GM23338 (cell line): ENCODE data around the gene NRAS. TPM values are rescaled to one million over a fixed set of nuclear protein-coding genes. Genes with fewer than 3 reads are reported as not detected.

Experiments used
- ATAC-seq: fragments of 200-7000 bp; cut with Tn5 transposase; 3 replicates; pipeline ENCODE4 v1.9.1; 2020
- DNase-seq: peaks from one replicate; pipeline ENCODE4 v3.0.0-alpha.2; 2015; ENCODE audit warnings: low spot score
- H2AFZ ChIP-seq: fragments of 200-600 bp; sonication (generic); 2 replicates; pipeline ENCODE4 v1.8.0; 2016; ENCODE audit warnings: antibody characterized with exemption, mild to moderate bottlenecking, moderate library complexity
- H3F3A ChIP-seq: fragments of 200-600 bp; sonication (generic); replicated peaks from 2 replicates; pipeline ENCODE4 v1.8.0; 2017; ENCODE audit warnings: antibody characterized with exemption, mixed run types, low read depth
- H3K27ac ChIP-seq: fragments of 200-600 bp; sonication (generic); 2 replicates; pipeline ENCODE4 v1.6.1; 2016; ENCODE audit warnings: low read depth
- H3K27me3 ChIP-seq: fragments of 200-600 bp; sonication (generic); 2 replicates; pipeline ENCODE4 v1.8.0; 2016; ENCODE audit warnings: mild to moderate bottlenecking, mixed run types, moderate library complexity; ENCODE audit not compliant: insufficient read depth
- H3K36me3 ChIP-seq: fragments of 200-600 bp; sonication (generic); 2 replicates; pipeline ENCODE4 v1.8.0; 2016; ENCODE audit warnings: mild to moderate bottlenecking; ENCODE audit not compliant: insufficient read depth
- H3K4me1 ChIP-seq: fragments of 200-600 bp; sonication (generic); 2 replicates; pipeline ENCODE4 v1.8.0; 2016; ENCODE audit warnings: mild to moderate bottlenecking, moderate library complexity; ENCODE audit not compliant: insufficient read depth
- H3K4me2 ChIP-seq: fragments of 200-600 bp; sonication (generic); 2 replicates; pipeline ENCODE4 v1.7.1; 2017; ENCODE audit warnings: mixed run types
- H3K4me3 ChIP-seq: fragments of 200-600 bp; sonication (generic); 2 replicates; pipeline ENCODE4 v1.6.1; 2016; ENCODE audit warnings: mixed run types
- H3K79me2 ChIP-seq: fragments of 200-600 bp; sonication (generic); replicated peaks from 2 replicates; pipeline ENCODE4 v1.8.0; 2017; ENCODE audit warnings: mild to moderate bottlenecking; ENCODE audit not compliant: insufficient read depth
- H3K9me2 ChIP-seq: fragments of 200-600 bp; sonication (generic); 2 replicates; pipeline ENCODE4 v1.8.0; 2017; ENCODE audit not compliant: insufficient read depth
- H4K20me1 ChIP-seq: fragments of 200-600 bp; sonication (generic); replicated peaks from 2 replicates; pipeline ENCODE4 v1.8.0; 2017; ENCODE audit warnings: mild to moderate bottlenecking; ENCODE audit not compliant: insufficient read depth
- H3K27ac Mint-ChIP-seq: 2 replicates; pipeline ENCODE4 v1.8.0; 2020; ENCODE audit warnings: inconsistent platforms, mild to moderate bottlenecking, moderate library complexity, mixed read lengths
- H3K27me3 Mint-ChIP-seq: 3 replicates; pipeline ENCODE4 v1.8.0; 2022; ENCODE audit warnings: low read depth, mild to moderate bottlenecking, moderate library complexity, mixed read lengths, inconsistent platforms; ENCODE audit not compliant: insufficient read depth, poor library complexity
- H3K36me3 Mint-ChIP-seq: 3 replicates; pipeline ENCODE4 v1.8.0; 2021; ENCODE audit warnings: low read depth, mild to moderate bottlenecking, inconsistent platforms, moderate library complexity, mixed read lengths
- H3K4me1 Mint-ChIP-seq: 3 replicates; pipeline ENCODE4 v1.8.0; 2020; ENCODE audit warnings: mild to moderate bottlenecking, inconsistent platforms, mixed read lengths
- H3K4me3 Mint-ChIP-seq: 3 replicates; pipeline ENCODE4 v1.8.0; 2021; ENCODE audit warnings: moderate library complexity, mild to moderate bottlenecking, inconsistent platforms, mixed read lengths
- H3K9me3 Mint-ChIP-seq: 3 replicates; pipeline ENCODE4 v1.8.0; 2020; ENCODE audit warnings: moderate library complexity, mild to moderate bottlenecking, inconsistent platforms, mixed read lengths
- EZH2 ChIP-seq: fragments of 200-600 bp; sonication (generic); IDR thresholded peaks from one replicate; pipeline ENCODE4 v1.8.0; 2017; ENCODE audit warnings: antibody characterized with exemption, mild to moderate bottlenecking, low read depth; ENCODE audit not compliant: unreplicated experiment
- EZH2phosphoT487 ChIP-seq: fragments of 200-600 bp; sonication (generic); IDR thresholded peaks from one replicate; pipeline ENCODE4 v1.8.1; 2018; ENCODE audit warnings: antibody characterized with exemption; ENCODE audit not compliant: unreplicated experiment
- JUNB ChIP-seq: IDR thresholded peaks from one replicate; pipeline ENCODE4 v1.6.1; 2016; ENCODE audit warnings: antibody characterized with exemption; ENCODE audit not compliant: unreplicated experiment
- POLR2AphosphoS5 ChIP-seq: IDR thresholded peaks from 2 replicates; pipeline ENCODE4 v1.6.1; 2016; ENCODE audit warnings: antibody characterized with exemption, low read depth
- STAT1 ChIP-seq: IDR thresholded peaks from one replicate; pipeline ENCODE4 v1.6.1; 2016; ENCODE audit warnings: antibody characterized with exemption; ENCODE audit not compliant: unreplicated experiment
- ZNF114 ChIP-seq: fragments of 250-450 bp; sonication (Bioruptor Pico); IDR thresholded peaks from 2 replicates; pipeline ENCODE4 v1.5.0; 2020; ENCODE audit warnings: mild to moderate bottlenecking, moderate library complexity
- polyA plus RNA-seq: library from polyadenylated mRNA; unstranded; fragments of >200 nt; fragmentation: Nextera tagmentation; extraction: Ambion mirVana; gene quantifications from 2 replicates; pipeline ENCODE4 v1.2.1, GENCODE V29; 2016
- total RNA-seq: library from RNA; depleted of rRNA; stranded (reverse); fragments of >200 nt; shearing (Covaris generic); gene quantifications from 2 replicates; pipeline ENCODE4 v1.2.3, GENCODE V29; 2014
- TF ChIP-seq, protein P1 (sequence below): IDR thresholded peaks from 2 replicates; pipeline ENCODE4 v1.6.1; 2016; ENCODE audit warnings: antibody characterized with exemption
- TF ChIP-seq, protein P2 (sequence below): fragments of 250-450 bp; sonication (Bioruptor Pico); IDR thresholded peaks from 2 replicates; pipeline ENCODE4 v1.5.0; 2020; ENCODE audit warnings: mild to moderate bottlenecking, moderate library complexity

Gene NRAS
- total and polyA plus RNA-seq, 2 experiments from 2014 or later = 22.3 to 83.2 TPM

DNA sequence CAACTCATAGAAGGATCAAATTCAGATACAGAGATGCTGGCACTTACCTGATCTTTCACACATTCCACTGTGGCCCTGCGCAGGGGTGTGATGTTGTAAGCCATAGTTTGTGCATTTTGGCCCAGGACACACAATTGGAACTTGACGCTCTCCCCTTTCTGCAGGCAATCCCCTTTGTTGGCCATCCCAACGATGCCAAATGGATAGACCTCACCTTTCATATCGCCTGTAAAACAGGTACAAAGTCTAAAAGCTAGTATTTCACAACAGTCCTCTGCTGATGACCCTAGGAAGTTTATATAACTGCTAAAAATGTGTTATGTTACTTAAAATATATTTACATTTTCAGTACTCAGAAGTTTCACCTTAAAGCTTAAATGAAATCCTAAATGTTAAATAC is 3.9 kb upstream of the NRAS start:
- Histone ChIP-seq H3K9me2 (no peaks in the 10 kb centered on the region), H4K20me1 (peaks cover 7% of the 10 kb centered on the region; the same call in 1 of the 2 replicates), H3K36me3 (peaks cover 74% of the 10 kb centered on the region), H3K27me3 (no peaks in the 10 kb centered on the region), H3K79me2 (peaks cover 10% of the 10 kb centered on the region), H3K27ac (no peak overlapping the region), H3F3A (peaks cover 11% of the 10 kb centered on the region; the same call in 1 of the 2 replicates), H3K4me3 (no peak overlapping the region), H3K4me1 (peaks cover 9% of the 10 kb centered on the region), H3K4me2 (no peak overlapping the region), H2AFZ (no peak overlapping the region)
- no peak overlapping the region for H3K27ac Mint-ChIP-seq
- H3K4me3 Mint-ChIP-seq = no peak overlapping the region
- no peak for ATAC-seq
- TF ChIP-seq, protein P1, sequence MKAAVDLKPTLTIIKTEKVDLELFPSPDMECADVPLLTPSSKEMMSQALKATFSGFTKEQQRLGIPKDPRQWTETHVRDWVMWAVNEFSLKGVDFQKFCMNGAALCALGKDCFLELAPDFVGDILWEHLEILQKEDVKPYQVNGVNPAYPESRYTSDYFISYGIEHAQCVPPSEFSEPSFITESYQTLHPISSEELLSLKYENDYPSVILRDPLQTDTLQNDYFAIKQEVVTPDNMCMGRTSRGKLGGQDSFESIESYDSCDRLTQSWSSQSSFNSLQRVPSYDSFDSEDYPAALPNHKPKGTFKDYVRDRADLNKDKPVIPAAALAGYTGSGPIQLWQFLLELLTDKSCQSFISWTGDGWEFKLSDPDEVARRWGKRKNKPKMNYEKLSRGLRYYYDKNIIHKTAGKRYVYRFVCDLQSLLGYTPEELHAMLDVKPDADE = no peak
- TF ChIP-seq JUNB = no peak
- TF ChIP-seq POLR2AphosphoS5 = no peak
- TF ChIP-seq EZH2phosphoT487 = no peak
- no peak for TF ChIP-seq STAT1
- no peak for TF ChIP-seq ZNF114 (CRISPR knock-in tag)
- TF ChIP-seq, protein P2, sequence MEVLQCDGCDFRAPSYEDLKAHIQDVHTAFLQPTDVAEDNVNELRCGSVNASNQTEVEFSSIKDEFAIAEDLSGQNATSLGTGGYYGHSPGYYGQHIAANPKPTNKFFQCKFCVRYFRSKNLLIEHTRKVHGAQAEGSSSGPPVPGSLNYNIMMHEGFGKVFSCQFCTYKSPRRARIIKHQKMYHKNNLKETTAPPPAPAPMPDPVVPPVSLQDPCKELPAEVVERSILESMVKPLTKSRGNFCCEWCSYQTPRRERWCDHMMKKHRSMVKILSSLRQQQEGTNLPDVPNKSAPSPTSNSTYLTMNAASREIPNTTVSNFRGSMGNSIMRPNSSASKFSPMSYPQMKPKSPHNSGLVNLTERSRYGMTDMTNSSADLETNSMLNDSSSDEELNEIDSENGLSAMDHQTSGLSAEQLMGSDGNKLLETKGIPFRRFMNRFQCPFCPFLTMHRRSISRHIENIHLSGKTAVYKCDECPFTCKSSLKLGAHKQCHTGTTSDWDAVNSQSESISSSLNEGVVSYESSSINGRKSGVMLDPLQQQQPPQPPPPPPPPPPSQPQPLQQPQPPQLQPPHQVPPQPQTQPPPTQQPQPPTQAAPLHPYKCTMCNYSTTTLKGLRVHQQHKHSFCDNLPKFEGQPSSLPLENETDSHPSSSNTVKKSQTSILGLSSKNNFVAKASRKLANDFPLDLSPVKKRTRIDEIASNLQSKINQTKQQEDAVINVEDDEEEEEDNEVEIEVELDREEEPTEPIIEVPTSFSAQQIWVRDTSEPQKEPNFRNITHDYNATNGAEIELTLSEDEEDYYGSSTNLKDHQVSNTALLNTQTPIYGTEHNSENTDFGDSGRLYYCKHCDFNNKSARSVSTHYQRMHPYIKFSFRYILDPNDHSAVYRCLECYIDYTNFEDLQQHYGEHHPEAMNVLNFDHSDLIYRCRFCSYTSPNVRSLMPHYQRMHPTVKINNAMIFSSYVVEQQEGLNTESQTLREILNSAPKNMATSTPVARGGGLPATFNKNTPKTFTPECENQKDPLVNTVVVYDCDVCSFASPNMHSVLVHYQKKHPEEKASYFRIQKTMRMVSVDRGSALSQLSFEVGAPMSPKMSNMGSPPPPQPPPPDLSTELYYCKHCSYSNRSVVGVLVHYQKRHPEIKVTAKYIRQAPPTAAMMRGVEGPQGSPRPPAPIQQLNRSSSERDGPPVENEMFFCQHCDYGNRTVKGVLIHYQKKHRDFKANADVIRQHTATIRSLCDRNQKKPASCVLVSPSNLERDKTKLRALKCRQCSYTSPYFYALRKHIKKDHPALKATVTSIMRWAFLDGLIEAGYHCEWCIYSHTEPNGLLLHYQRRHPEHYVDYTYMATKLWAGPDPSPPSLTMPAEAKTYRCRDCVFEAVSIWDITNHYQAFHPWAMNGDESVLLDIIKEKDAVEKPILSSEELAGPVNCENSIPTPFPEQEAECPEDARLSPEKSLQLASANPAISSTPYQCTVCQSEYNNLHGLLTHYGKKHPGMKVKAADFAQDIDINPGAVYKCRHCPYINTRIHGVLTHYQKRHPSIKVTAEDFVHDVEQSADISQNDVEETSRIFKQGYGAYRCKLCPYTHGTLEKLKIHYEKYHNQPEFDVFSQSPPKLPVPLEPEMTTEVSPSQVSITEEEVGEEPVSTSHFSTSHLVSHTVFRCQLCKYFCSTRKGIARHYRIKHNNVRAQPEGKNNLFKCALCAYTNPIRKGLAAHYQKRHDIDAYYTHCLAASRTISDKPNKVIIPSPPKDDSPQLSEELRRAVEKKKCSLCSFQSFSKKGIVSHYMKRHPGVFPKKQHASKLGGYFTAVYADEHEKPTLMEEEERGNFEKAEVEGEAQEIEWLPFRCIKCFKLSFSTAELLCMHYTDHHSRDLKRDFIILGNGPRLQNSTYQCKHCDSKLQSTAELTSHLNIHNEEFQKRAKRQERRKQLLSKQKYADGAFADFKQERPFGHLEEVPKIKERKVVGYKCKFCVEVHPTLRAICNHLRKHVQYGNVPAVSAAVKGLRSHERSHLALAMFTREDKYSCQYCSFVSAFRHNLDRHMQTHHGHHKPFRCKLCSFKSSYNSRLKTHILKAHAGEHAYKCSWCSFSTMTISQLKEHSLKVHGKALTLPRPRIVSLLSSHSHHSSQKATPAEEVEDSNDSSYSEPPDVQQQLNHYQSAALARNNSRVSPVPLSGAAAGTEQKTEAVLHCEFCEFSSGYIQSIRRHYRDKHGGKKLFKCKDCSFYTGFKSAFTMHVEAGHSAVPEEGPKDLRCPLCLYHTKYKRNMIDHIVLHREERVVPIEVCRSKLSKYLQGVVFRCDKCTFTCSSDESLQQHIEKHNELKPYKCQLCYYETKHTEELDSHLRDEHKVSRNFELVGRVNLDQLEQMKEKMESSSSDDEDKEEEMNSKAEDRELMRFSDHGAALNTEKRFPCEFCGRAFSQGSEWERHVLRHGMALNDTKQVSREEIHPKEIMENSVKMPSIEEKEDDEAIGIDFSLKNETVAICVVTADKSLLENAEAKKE (CRISPR knock-in tag) = no peak
- TF ChIP-seq EZH2 = no peak
- peaks cover 12% of the 10 kb centered on the region for H3K27me3 Mint-ChIP-seq
- H3K36me3 Mint-ChIP-seq = peaks cover 93% of the 10 kb centered on the region
- no peaks in the 10 kb centered on the region for H3K9me3 Mint-ChIP-seq
- H3K4me1 Mint-ChIP-seq = peaks cover 5% of the 10 kb centered on the region
- no peak for DNase-seq
